ENCODE measurements around the gene ERAP2. TPM values are rescaled to one million over a fixed set of nuclear protein-coding genes. Genes with fewer than 3 reads are reported as not detected.

Gene ERAP2
- polyA plus RNA-seq, 3 donors, result 3.0 to 20.4 (median 3.4) TPM

DNA sequence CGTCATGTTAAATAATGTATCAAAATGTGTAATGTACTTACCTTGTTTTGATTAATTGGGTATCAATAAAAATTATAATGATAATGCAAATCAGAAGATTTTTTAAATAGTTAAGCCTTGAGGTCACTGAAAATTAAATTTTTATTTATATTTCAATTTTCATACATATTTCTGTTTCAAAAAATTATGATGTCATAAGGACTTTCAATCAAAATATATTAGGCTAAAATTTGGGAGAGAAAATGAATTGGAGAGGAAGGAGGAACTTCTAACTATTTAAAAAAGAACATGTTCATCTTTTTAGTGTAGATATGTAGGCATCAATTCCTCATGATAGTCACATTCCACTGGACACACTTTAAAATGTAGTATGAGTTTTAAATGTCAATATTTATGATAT, 39.5 kb upstream of the ERAP2 start:
- H3K27ac Mint-ChIP-seq, result no peak overlapping the region
- intact Hi-C loops (cut with micrococcal nuclease), result no loop called here
- no peaks in the 10 kb centered on the region for H3K36me3 Mint-ChIP-seq

DNA sequence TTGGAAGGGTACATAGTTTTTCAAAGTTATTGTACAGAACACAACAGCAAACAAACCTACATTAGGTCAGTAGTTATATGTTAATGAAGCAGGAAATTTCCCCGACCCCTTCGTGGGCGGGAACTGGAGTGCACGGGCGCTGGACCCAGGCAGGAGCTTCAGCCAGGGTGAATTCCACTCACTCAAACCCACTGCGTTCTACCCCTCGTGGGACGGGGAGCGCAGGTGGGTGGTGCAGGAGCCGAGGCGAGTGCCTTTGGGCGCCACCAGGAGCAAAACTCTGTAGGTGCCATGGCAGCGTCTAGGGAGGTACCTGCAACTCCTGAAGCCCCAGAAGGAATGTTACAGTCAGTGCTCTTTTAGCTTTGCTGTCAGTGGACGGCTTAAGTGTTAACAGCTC, 39.0 kb upstream of the ERAP2 start:
- Histone ChIP-seq H3K79me2 (ENCODE audit: insufficient read depth, low read length) (no peaks in the 10 kb centered on the region), H3K4me2 (replicated peaks; ENCODE audit: extremely low read depth, low read length, poor library complexity, severe bottlenecking) (no peak overlapping the region), H3K9ac (ENCODE audit: insufficient read depth, low read length, poor library complexity, severe bottlenecking) (no peak overlapping the region), H3K4me1 (ENCODE audit: control insufficient read depth in 1 of 2, insufficient read depth in 2 of 2, low read length in 2 of 2) (no peaks in the 10 kb centered on the region), H3K27ac (ENCODE audit: low read depth in 1 of 2, low read length in 2 of 2) (no peak overlapping the region), H3K4me3 (replicated peaks in 1 of 3; ENCODE audit: low read depth in 2 of 3, low read length in 3 of 3) (no peak overlapping the region), H3K36me3 (replicated peaks in 1 of 2; ENCODE audit: control insufficient read depth in 1 of 2, insufficient read depth in 2 of 2, low read length in 2 of 2) (no peaks in the 10 kb centered on the region), H4K20me1 (ENCODE audit: insufficient read depth, low read length) (no peaks in the 10 kb centered on the region), H3K9me3 (replicated peaks in 1 of 2; ENCODE audit: control insufficient read depth in 1 of 2, insufficient read depth in 1 of 2, low read length in 2 of 2) (no peaks in the 10 kb centered on the region), H3K27me3 (ENCODE audit: control insufficient read depth in 2 of 2, insufficient read depth in 2 of 2, low read length in 2 of 2) (no peaks in the 10 kb centered on the region), H2AFZ (ENCODE audit: insufficient read depth, low read depth, low read length, poor library complexity, severe bottlenecking) (no peak overlapping the region)
- peaks cover 0 to 2% (median 1%) of the 10 kb centered on the region in 3 donors for H3K27me3 Mint-ChIP-seq (ENCODE audit: low read depth in 3 of 3)
- no peaks in the 10 kb centered on the region for H3K36me3 Mint-ChIP-seq
- DNase-seq, result no peak
- no peak overlapping the region for H3K27ac Mint-ChIP-seq
- TF ChIP-seq, protein P1, sequence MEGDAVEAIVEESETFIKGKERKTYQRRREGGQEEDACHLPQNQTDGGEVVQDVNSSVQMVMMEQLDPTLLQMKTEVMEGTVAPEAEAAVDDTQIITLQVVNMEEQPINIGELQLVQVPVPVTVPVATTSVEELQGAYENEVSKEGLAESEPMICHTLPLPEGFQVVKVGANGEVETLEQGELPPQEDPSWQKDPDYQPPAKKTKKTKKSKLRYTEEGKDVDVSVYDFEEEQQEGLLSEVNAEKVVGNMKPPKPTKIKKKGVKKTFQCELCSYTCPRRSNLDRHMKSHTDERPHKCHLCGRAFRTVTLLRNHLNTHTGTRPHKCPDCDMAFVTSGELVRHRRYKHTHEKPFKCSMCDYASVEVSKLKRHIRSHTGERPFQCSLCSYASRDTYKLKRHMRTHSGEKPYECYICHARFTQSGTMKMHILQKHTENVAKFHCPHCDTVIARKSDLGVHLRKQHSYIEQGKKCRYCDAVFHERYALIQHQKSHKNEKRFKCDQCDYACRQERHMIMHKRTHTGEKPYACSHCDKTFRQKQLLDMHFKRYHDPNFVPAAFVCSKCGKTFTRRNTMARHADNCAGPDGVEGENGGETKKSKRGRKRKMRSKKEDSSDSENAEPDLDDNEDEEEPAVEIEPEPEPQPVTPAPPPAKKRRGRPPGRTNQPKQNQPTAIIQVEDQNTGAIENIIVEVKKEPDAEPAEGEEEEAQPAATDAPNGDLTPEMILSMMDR (IDR thresholded peaks at IDR 0.05), result no peak
- intact Hi-C loops (cut with micrococcal nuclease), result no loop called here
- 97% methylated on average over 9 of the region's 14 CpGs for WGBS (ENCODE audit: insufficient coverage)
- H3K4me3 Mint-ChIP-seq, result no peak overlapping the region
- H3K9me3 Mint-ChIP-seq, result no peaks in the 10 kb centered on the region
- no peaks in the 10 kb centered on the region for H3K4me1 Mint-ChIP-seq

More for the DNA sequence above, 39.5 kb upstream of the ERAP2 start:
- Histone ChIP-seq H3K9ac (ENCODE audit: insufficient read depth, low read length, poor library complexity, severe bottlenecking) (no peak overlapping the region), H3K4me2 (replicated peaks; ENCODE audit: extremely low read depth, low read length, poor library complexity, severe bottlenecking) (no peak overlapping the region), H3K36me3 (replicated peaks in 1 of 2; ENCODE audit: control insufficient read depth in 1 of 2, insufficient read depth in 2 of 2, low read length in 2 of 2) (no peaks in the 10 kb centered on the region), H2AFZ (ENCODE audit: insufficient read depth, low read depth, low read length, poor library complexity, severe bottlenecking) (no peak overlapping the region), H3K9me3 (replicated peaks in 1 of 2; ENCODE audit: control insufficient read depth in 1 of 2, insufficient read depth in 1 of 2, low read length in 2 of 2) (no peaks in the 10 kb centered on the region), H3K27me3 (ENCODE audit: control insufficient read depth in 2 of 2, insufficient read depth in 2 of 2, low read length in 2 of 2) (no peaks in the 10 kb centered on the region), H4K20me1 (ENCODE audit: insufficient read depth, low read length) (no peaks in the 10 kb centered on the region), H3K4me3 (replicated peaks in 1 of 3; ENCODE audit: low read depth in 2 of 3, low read length in 3 of 3) (no peak overlapping the region), H3K4me1 (ENCODE audit: control insufficient read depth in 1 of 2, insufficient read depth in 2 of 2, low read length in 2 of 2) (no peaks in the 10 kb centered on the region), H3K79me2 (ENCODE audit: insufficient read depth, low read length) (no peaks in the 10 kb centered on the region), H3K27ac (ENCODE audit: low read depth in 1 of 2, low read length in 2 of 2) (no peak overlapping the region)
- no peak for DNase-seq
- no peaks in the 10 kb centered on the region for H3K9me3 Mint-ChIP-seq
- H3K27me3 Mint-ChIP-seq (ENCODE audit: low read depth in 3 of 3), result peaks cover 0 to 2% (median 1%) of the 10 kb centered on the region in 3 donors
- WGBS (ENCODE audit: insufficient coverage), result no CpG with 5 or more reads among the region's 1 CpG
- H3K4me1 Mint-ChIP-seq, result no peaks in the 10 kb centered on the region
- H3K4me3 Mint-ChIP-seq, result no peak overlapping the region
- TF ChIP-seq, protein P1 (IDR thresholded peaks at IDR 0.05), result no peak
